RWPE1 (cell line): ENCODE results near the gene SAMD14.
A peak's percentile ranks its signal among the peaks of the same experiment; 100 is the strongest.

Experiments
- CTCF ChIA-PET: fragments of 350-600 bp; sonication (Branson Sonifier 250); formaldehyde crosslinking; extraction: SDS; loops from one replicate; lab custom pipeline; 2021; lab: Yijun Ruan, JAX
- POLR2A ChIA-PET: fragments of 400-600 bp; formaldehyde crosslinking; extraction: SDS; loops from one replicate; lab custom pipeline; 2020; ENCODE audit warnings: antibody characterized with exemption; ENCODE audit not compliant: low non-redundant PET; lab: Yijun Ruan, JAX
- DNase-seq: peaks from one replicate; pipeline ENCODE4 v3.0.0; 2012; ENCODE audit warnings: low spot score
- H3K27ac ChIP-seq: fragments of 450-650 bp; 2 replicates; pipeline ENCODE4 v1.5.1; 2017
- TF ChIP-seq, protein P1 (sequence below): fragments of 450-650 bp; conservative IDR thresholded peaks from 2 replicates; pipeline ENCODE4 v1.5.1; 2017; ENCODE audit warnings: low read depth, mild to moderate bottlenecking

SAMD14 gene

DNA sequence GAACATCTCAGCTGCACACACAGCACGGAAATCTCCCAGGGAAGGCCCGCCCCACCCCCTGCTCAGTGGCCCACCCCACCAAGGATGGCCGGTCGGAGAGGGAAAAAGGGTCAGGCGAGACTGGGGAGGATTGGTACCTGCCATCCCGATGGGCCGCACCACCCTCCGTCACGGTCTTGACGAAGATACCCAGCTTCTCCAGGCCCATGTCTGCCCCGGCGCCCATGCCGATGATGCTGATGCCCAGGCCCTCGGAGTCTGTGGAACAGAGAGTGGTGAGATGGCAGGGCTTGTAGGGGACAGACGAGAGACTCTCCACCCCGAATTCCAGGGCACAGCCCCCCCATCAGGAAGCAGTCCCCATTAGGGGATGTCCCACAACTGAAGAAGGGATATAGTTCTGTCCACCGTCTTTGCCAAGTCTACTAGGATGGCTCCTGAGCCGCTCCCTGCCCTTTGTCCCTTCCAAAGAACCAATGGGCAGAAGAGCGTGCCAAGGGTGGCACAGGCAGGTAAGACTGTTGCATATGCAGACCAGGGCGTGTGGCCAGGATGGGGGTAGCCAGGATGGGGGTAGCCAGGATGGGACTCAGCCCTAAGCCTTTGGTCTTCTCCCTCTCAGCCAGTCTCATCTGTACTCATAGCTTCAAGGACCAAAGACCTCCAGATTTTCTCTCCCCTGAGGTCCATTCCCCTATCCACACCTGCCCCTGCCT, 13.7 kb upstream of the SAMD14 start:
- peak overlapping the region; percentile 98 for H3K27ac ChIP-seq
- ChIA-PET POLR2A (no interaction called here), CTCF (interaction anchor here (0.7 kb wide), 1 partner anchor 39 kb away, joined by 4 read pairs; no protein-coding TSS in a partner anchor)
- DNase-seq = no peak
- TF ChIP-seq, protein P1, sequence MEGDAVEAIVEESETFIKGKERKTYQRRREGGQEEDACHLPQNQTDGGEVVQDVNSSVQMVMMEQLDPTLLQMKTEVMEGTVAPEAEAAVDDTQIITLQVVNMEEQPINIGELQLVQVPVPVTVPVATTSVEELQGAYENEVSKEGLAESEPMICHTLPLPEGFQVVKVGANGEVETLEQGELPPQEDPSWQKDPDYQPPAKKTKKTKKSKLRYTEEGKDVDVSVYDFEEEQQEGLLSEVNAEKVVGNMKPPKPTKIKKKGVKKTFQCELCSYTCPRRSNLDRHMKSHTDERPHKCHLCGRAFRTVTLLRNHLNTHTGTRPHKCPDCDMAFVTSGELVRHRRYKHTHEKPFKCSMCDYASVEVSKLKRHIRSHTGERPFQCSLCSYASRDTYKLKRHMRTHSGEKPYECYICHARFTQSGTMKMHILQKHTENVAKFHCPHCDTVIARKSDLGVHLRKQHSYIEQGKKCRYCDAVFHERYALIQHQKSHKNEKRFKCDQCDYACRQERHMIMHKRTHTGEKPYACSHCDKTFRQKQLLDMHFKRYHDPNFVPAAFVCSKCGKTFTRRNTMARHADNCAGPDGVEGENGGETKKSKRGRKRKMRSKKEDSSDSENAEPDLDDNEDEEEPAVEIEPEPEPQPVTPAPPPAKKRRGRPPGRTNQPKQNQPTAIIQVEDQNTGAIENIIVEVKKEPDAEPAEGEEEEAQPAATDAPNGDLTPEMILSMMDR = no peak

DNA sequence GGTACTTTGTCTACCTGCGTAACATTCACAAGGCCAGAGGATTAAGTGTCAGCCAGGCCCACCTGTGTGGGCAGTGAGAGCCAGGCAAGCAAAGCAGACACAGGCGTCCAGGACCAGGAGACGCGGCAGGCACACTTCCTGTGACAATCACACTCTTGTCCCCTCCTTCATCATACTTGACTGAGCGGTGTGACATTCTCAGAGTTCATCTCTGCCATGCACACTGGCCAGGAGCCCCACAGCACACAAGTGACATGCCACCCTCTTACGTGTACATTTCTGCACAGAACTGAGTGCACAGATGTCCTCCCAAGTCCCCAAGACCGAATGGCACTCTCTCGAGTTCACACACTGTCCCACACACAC, 11.8 kb upstream of the SAMD14 start:
- ChIA-PET POLR2A (no interaction called here), CTCF (interaction anchor here (0.7 to 1.0 kb wide), 2 partner anchors 26 to 158 kb away, joined by 3 read pairs; no protein-coding TSS in a partner anchor)
- H3K27ac ChIP-seq = peak overlapping the region; percentile 98
- DNase-seq = no peak
- TF ChIP-seq, protein P1 = no peak

DNA sequence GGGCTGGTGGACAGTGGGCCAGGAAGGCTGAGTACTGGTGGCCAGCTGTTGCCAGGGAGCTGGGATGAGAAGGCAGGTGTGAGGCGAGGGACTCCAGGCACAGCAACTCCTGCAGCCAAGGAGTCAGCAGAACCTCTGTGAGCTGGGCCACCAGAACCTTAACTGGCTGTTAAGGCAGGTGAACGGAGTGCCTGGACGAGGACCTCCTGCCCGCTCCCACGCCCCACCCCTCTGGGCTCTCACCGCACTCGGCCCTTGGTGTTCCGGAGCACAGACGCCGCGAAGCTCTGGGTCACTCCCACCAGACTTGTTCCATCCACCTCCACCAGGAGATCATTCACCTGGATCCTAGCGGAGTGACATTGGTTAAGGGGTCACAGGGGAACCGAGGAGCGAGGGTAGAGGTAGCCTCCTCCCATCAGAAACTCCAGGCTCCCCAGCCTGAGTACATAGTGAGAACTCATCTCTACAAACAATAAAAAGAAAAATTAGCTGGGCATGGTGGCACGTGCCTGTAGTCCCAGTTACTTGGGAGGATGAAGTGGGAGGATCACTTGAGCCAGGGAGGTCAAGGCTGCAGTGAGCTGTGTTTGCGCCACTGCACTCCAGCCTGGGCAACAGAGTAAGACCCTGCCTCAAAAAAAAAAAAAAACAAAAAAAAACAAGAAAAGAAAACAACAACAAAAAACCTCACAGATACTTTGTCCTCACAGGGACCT, 11.2 kb upstream of the SAMD14 start:
- CTCF ChIA-PET = interaction anchor here (0.6 to 1.2 kb wide), 4 partner anchors 16 to 317 kb away, joined by 3 read pairs; no protein-coding TSS in a partner anchor
- H3K27ac ChIP-seq = peak overlapping the region; percentile 98
- DNase-seq = no peak
- TF ChIP-seq, protein P1 = no peak
- POLR2A ChIA-PET = no interaction called here

DNA sequence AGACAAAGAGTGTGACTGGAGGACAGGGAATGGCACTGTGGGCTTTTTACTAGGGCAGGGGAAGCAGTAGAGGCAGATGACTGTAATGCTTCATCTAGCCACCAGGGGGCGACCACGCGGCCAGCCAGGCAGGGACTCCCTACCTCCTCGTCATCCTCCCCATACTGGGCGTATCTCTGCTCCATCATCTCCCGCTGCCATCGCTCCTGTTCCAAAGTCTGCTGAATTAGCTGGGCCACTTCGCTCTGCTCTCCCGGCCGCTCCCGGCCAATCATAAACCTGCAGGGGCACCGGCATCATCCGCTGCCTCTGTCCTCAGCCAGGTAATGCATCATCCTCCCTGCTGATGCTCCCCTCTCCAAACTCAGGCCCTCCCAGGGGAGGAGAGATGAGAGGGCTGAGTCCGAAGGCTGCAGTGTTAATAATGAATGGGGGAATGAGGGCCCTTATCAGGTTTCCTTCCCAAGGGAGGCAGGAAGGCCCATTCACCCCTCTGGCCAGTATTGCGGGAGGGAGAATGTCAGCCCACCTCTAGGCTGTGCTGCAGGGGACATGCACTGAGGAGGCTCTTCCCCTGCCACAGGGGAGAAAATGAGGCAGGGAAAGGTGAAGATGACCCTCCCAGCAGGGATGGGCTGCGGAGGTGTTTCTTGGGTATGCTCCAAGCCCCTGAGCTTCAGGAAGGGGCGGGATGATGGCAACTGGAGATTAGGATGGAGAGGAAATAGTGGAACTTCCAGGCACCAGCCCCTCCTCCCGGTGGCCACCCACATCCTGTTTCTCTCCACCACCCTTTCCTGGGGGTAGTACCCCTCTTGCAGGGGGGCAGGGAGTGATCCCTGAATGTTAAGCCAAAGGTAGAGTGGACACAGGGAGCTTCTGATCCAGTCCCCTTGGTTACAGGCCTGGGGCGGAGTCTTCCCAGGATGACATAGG, 10.3 kb upstream of the SAMD14 start:
- peak; percentile 77 for DNase-seq
- ChIA-PET POLR2A (no interaction called here), CTCF (interaction anchor here (0.6 to 2.2 kb wide), 11 partner anchors 10 to 316 kb away, joined by 3 to 7 read pairs (median 4); partner anchors contain the start of gene PPP1R9B)
- TF ChIP-seq, protein P1 = peak; percentile 97
- H3K27ac ChIP-seq = peak overlapping the region; percentile 98

DNA sequence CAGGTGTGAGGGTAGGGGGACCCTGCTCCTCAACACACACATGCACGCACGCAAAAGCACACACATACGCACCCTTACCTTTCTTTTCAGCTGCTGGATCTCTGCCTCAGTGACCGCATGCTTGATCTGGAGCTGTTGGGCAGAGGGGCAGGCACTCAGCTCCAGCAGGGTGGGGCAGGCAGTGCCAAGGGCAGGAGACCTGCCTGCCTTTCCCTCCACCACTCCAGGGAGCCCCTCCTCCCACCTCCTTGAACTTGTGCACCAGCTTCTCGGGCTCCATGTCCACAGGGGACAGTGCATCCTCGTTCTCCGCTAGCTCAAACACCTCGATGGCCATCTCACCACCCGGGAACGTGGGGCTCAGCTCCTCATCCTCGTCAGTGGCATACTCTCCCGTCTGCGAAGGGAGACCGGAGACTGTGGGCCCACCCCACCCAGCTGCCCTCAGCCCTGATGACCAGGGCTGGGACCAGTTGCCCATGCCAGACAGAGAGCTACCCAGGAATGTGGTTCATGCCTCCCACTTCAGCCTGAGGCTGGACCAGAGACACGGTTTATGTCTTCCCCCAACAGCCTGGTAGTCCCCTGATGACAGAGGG, 9.3 kb upstream of the SAMD14 start:
- H3K27ac ChIP-seq = peak overlapping the region; percentile 98
- POLR2A ChIA-PET = interaction anchor here (0.5 kb wide), 1 partner anchor 9 kb away, joined by 3 read pairs; the partner anchor contains the start of gene SAMD14
- CTCF ChIA-PET = interaction anchor here (0.7 to 2.2 kb wide), 12 partner anchors 10 to 157 kb away, joined by 3 to 7 read pairs (median 4); partner anchors contain the start of genes PPP1R9B and SAMD14

More for the DNA sequence above, 9.3 kb upstream of the SAMD14 start:
- no peak for DNase-seq
- TF ChIP-seq, protein P1 = no peak
